HepG2 (cell line): Measurements from ENCODE around the gene TEAD1. TPM values are rescaled to one million over a fixed set of nuclear protein-coding genes. Genes with fewer than 3 reads are reported as not detected.

Source experiments
- BCLAF1 ChIP-seq: fragments of 450-650 bp; IDR thresholded peaks from 2 replicates; pipeline ENCODE4 v1.6.1; 2017; ENCODE audit warnings: mild to moderate bottlenecking
- CEBPG ChIP-seq: IDR thresholded peaks from 2 replicates; pipeline ENCODE4 v1.6.1; 2016
- FOXM1 ChIP-seq: sonication (generic); formaldehyde crosslinking; IDR thresholded peaks from 2 replicates; pipeline ENCODE4 v1.5.0; 2020; ENCODE audit warnings: missing genetic modification reagents
- FOXP1 ChIP-seq, 2 experiments: fragments of 450-650 bp in 1 of 2; IDR thresholded peaks; 2 replicates each; pipeline ENCODE4 v1.6.1; 2017 to 2018; ENCODE audit warnings: antibody characterized with exemption in 1 of 2
- HNF4A ChIP-seq: sonication (generic); formaldehyde crosslinking; IDR thresholded peaks from 2 replicates; pipeline ENCODE4 v1.4.0; 2020; ENCODE audit warnings: missing genetic modification reagents
- ISL2 ChIP-seq: sonication (generic); formaldehyde crosslinking; IDR thresholded peaks from 2 replicates; pipeline ENCODE4 v1.5.0; 2020; ENCODE audit warnings: missing genetic modification reagents
- KDM5A ChIP-seq: fragments of 200-600 bp; sonication (generic); IDR thresholded peaks from 2 replicates; pipeline ENCODE4 v1.7.0; 2018; ENCODE audit warnings: antibody characterized with exemption, mild to moderate bottlenecking, low read length, borderline replicate concordance
- MIXL1 ChIP-seq: IDR thresholded peaks from 2 replicates; pipeline ENCODE4 v1.6.1; 2016
- SKI ChIP-seq: fragments of 450-650 bp; IDR thresholded peaks from one replicate; pipeline ENCODE4 v1.6.1; 2018; ENCODE audit warnings: mild to moderate bottlenecking; ENCODE audit not compliant: partially characterized antibody
- SRF ChIP-seq: IDR thresholded peaks from 2 replicates; pipeline ENCODE4 v1.6.1; 2011; ENCODE audit warnings: mild to moderate bottlenecking, low read depth, low read length, moderate library complexity
- SRSF9 ChIP-seq: fragments of 200-400 bp; formaldehyde crosslinking; IDR thresholded peaks from 2 replicates; pipeline ENCODE4 v1.6.1; 2018; ENCODE audit warnings: borderline replicate concordance, mild to moderate bottlenecking, low read depth, low read length; ENCODE audit not compliant: insufficient read depth, poor library complexity, severe bottlenecking
- ZBTB40 ChIP-seq, 2 experiments: fragments of 450-650 bp in 1 of 2; sonication (generic) in 1 of 2; formaldehyde crosslinking in 1 of 2; IDR thresholded peaks; 2 replicates each; pipeline versions ENCODE4 v1.6.1 to v1.8.0; 2016 to 2022; ENCODE audit warnings: antibody characterized with exemption in 1 of 2, mild to moderate bottlenecking in 1 of 2, missing genetic modification reagents in 1 of 2
- ZFY ChIP-seq: sonication (generic); formaldehyde crosslinking; IDR thresholded peaks from 2 replicates; pipeline ENCODE4 v1.4.0; 2020; ENCODE audit warnings: missing genetic modification reagents
- ZMYM3 ChIP-seq: sonication (generic); formaldehyde crosslinking; IDR thresholded peaks from 2 replicates; pipeline ENCODE4 v1.5.1; 2020; ENCODE audit warnings: mild to moderate bottlenecking, missing genetic modification reagents
- ZNF33A ChIP-seq: sonication (generic); formaldehyde crosslinking; IDR thresholded peaks from 2 replicates; pipeline ENCODE4 v1.5.1; 2020; ENCODE audit warnings: missing genetic modification reagents, mild to moderate bottlenecking, moderate library complexity, borderline replicate concordance
- ZNF430 ChIP-seq: sonication (generic); formaldehyde crosslinking; IDR thresholded peaks from 2 replicates; pipeline ENCODE4 v1.9.0; 2021; ENCODE audit warnings: mild to moderate bottlenecking, missing genetic modification reagents
- ZNF432 ChIP-seq: sonication (generic); formaldehyde crosslinking; IDR thresholded peaks from 2 replicates; pipeline ENCODE4 v1.5.0; 2020; ENCODE audit warnings: missing genetic modification reagents, mild to moderate bottlenecking, borderline replicate concordance
- ZNF552 ChIP-seq: sonication (generic); formaldehyde crosslinking; IDR thresholded peaks from 2 replicates; pipeline ENCODE4 v1.9.0; 2022; ENCODE audit warnings: missing genetic modification reagents, mild to moderate bottlenecking, borderline replicate concordance
- ZNF672 ChIP-seq: sonication (generic); formaldehyde crosslinking; IDR thresholded peaks from 2 replicates; pipeline ENCODE4 v1.8.1; 2022; ENCODE audit warnings: missing genetic modification reagents
- polyA plus RNA-seq, 8 experiments: library from polyadenylated mRNA; depleted of rRNA in 3 of 8; stranded (reverse) in 7 of 8; unstranded in 1 of 8; fragments of >200 nt; fragmentation: Illumina TruSeq in 4 of 8; extraction: Trizol in 4 of 8; gene quantifications; 2 replicates each; pipeline versions ENCODE4 v1.2.1 to v1.2.3, GENCODE V29; 2011 to 2016; ENCODE audit warnings: low read depth in 4 of 8, missing spikeins in 1 of 8, mixed read lengths in 1 of 8; ENCODE audit not compliant: insufficient read depth in 1 of 8
- total RNA-seq, 5 experiments: library from RNA; depleted of rRNA; stranded (reverse); fragments of >200 nt; fragmentation: Illumina TruSeq; extraction: Trizol; gene quantifications; 2 replicates each; pipeline ENCODE4 v1.2.3, GENCODE V29; 2016; ENCODE audit warnings: low read depth in 1 of 5

Gene TEAD1
- total and polyA plus RNA-seq, 2 of the 13 experiments (the other 11 are each of a cell fraction or from before 2014, with no cell fraction given): 20.1 to 30.5 TPM

GRCh38 chr11:12673924-12674570 is at the start of gene TEAD1 (continued):
- TF ChIP-seq ZBTB40 (IDR thresholded peaks at IDR 0.05): no peak
- peak; percentile 66; the same call in 1 of the 2 replicates for TF ChIP-seq ZBTB40 (CRISPR knock-in tag; IDR thresholded peaks at IDR 0.05)
- no peak for TF ChIP-seq ZNF33A (CRISPR knock-in tag)
- peak; percentile 62 for TF ChIP-seq ZFY
- 0 out of 2 replicates have a peak, but pooled peaks have one; percentile 28 for TF ChIP-seq ZMYM3 (CRISPR knock-in tag)
- no peak for TF ChIP-seq ZNF432
- 0 out of 2 replicates have a peak, but pooled peaks have one; percentile 22 for TF ChIP-seq ZNF430 (CRISPR knock-in tag)
- TF ChIP-seq SRF: no peak
- peak; percentile 81 for TF ChIP-seq SKI
- no peak for TF ChIP-seq FOXM1
- TF ChIP-seq HNF4A (CRISPR knock-in tag): no peak
- TF ChIP-seq FOXP1 (IDR thresholded peaks at IDR 0.05): no peak
- no peak for TF ChIP-seq FOXP1 (CRISPR knock-in tag; IDR thresholded peaks at IDR 0.05)
- 0 out of 2 replicates have a peak, but pooled peaks have one; percentile 7 for TF ChIP-seq KDM5A
- no peak for TF ChIP-seq BCLAF1
- TF ChIP-seq ISL2 (CRISPR knock-in tag): no peak
- TF ChIP-seq ZNF672 (CRISPR knock-in tag): no peak
- no peak for TF ChIP-seq SRSF9
- no peak for TF ChIP-seq CEBPG (CRISPR knock-in tag)
- no peak for TF ChIP-seq ZNF552
- no peak for TF ChIP-seq MIXL1
